Naive thymus-derived CD4-positive, alpha-beta T cell (primary cell): ENCODE data around the gene FCN3. TPM values are rescaled to one million over a fixed set of nuclear protein-coding genes. Genes with fewer than 3 reads are reported as not detected.
A peak's percentile ranks its signal among the peaks of the same experiment; 100 is the strongest.

Experiments used
- ATAC-seq: fragments of 150-1000 bp; cut with Tn5 transposase; 2 replicates; pipeline ENCODE4 v1.10.0; 2021; ENCODE audit warnings: mild to moderate bottlenecking, moderate library complexity
- CTCF ChIA-PET: fragments of 350-600 bp; sonication (Branson Sonifier 250); formaldehyde crosslinking; loops from one replicate; lab custom pipeline; 2021; ENCODE audit warnings: antibody characterized with exemption; lab: Charles Lee
- POLR2A ChIA-PET: fragments of 350-600 bp; sonication (Branson Sonifier 250); formaldehyde crosslinking; loops from one replicate; lab custom pipeline; 2021; ENCODE audit warnings: antibody characterized with exemption, inconsistent platforms; lab: Charles Lee
- DNase-seq, 9 donors: peaks; one replicate each; pipeline versions ENCODE4 v3.0.0 to v3.0.0-alpha.2; 2020 to 2022; ENCODE audit warnings: mixed read lengths in 1 of 9
- H3K27ac ChIP-seq: one replicate; pipeline ENCODE4 v1.7.0; 2013; ENCODE audit warnings: mild to moderate bottlenecking, low read depth, low read length, moderate library complexity
- H3K27me3 ChIP-seq, 2 donors: one replicate each; pipeline ENCODE4 v1.7.0; 2013; ENCODE audit warnings: low read length in 2 of 2, mild to moderate bottlenecking in 2 of 2, moderate library complexity in 2 of 2; ENCODE audit not compliant: control insufficient read depth in 2 of 2, insufficient read depth in 2 of 2
- H3K36me3 ChIP-seq, 3 experiments: 1 replicate in 2 of 3; 2 replicates in 1 of 3; pipeline ENCODE4 v1.7.0; 2013; ENCODE audit warnings: low read length in 3 of 3, mild to moderate bottlenecking in 3 of 3, moderate library complexity in 1 of 3; ENCODE audit not compliant: insufficient read depth in 3 of 3, control insufficient read depth in 2 of 3
- H3K4me1 ChIP-seq, 2 donors: one replicate each; pipeline ENCODE4 v1.7.0; 2013; ENCODE audit warnings: low read length in 2 of 2, mild to moderate bottlenecking in 2 of 2, moderate library complexity in 1 of 2; ENCODE audit not compliant: control insufficient read depth in 2 of 2, insufficient read depth in 2 of 2
- H3K4me3 ChIP-seq: 2 replicates; pipeline ENCODE4 v1.7.0; 2013; ENCODE audit warnings: mild to moderate bottlenecking, low read length
- H3K9me3 ChIP-seq, 3 experiments: 1 replicate in 2 of 3; 2 replicates in 1 of 3; pipeline ENCODE4 v1.7.0; 2013; ENCODE audit warnings: low read length in 3 of 3; ENCODE audit not compliant: control insufficient read depth in 2 of 3
- H3K27ac Mint-ChIP-seq, 9 donors: one replicate each; pipeline ENCODE4 v1.8.0; 2020 to 2022; ENCODE audit warnings: mixed read lengths in 9 of 9, mild to moderate bottlenecking in 8 of 9, moderate library complexity in 5 of 9, inconsistent platforms in 2 of 9
- H3K27me3 Mint-ChIP-seq, 5 donors: one replicate each; pipeline ENCODE4 v1.8.0; 2021 to 2022; ENCODE audit warnings: mixed read lengths in 5 of 5, mild to moderate bottlenecking in 1 of 5
- H3K36me3 Mint-ChIP-seq, 5 donors: one replicate each; pipeline ENCODE4 v1.8.0; 2020 to 2022; ENCODE audit warnings: mixed read lengths in 5 of 5, mild to moderate bottlenecking in 3 of 5, inconsistent platforms in 1 of 5
- H3K4me1 Mint-ChIP-seq, 7 donors: one replicate each; pipeline ENCODE4 v1.8.0; 2020 to 2022; ENCODE audit warnings: mixed read lengths in 7 of 7, mild to moderate bottlenecking in 3 of 7, inconsistent platforms in 1 of 7
- H3K4me3 Mint-ChIP-seq, 10 donors: one replicate each; pipeline ENCODE4 v1.8.0; 2020 to 2022; ENCODE audit warnings: mild to moderate bottlenecking in 10 of 10, mixed read lengths in 10 of 10, moderate library complexity in 6 of 10, inconsistent platforms in 2 of 10
- H3K9me3 Mint-ChIP-seq, 11 donors: one replicate each; pipeline ENCODE4 v1.8.0; 2020 to 2022; ENCODE audit warnings: mixed read lengths in 11 of 11, mild to moderate bottlenecking in 4 of 11, inconsistent platforms in 1 of 11, moderate library complexity in 1 of 11
- intact Hi-C, 2 donors: fragments of 100-400 bp; cut with micrococcal nuclease; formaldehyde crosslinking; loops; one replicate each; pipeline ENCODE4 v1.15.1; 2023
- polyA plus RNA-seq, 2 donors: library from polyadenylated mRNA; unstranded; fragments of 300-500 nt; fragmentation: Illumina TruSeq; gene quantifications; one replicate each; pipeline ENCODE4 v1.2.3, GENCODE V29; 2021
- total RNA-seq, 6 experiments: library from RNA in 5 of 6; stranded (reverse) in 5 of 6; gene quantifications; 1 replicate in 5 of 6; 2 replicates in 1 of 6; pipeline ENCODE4 v1.2.3 and lab custom pipeline; 2021 to 2026

FCN3 gene
- total and polyA plus RNA-seq, 7 experiments from 2014 or later: not detected

- DNase-seq (no peak), ATAC-seq (no peak)
- no peaks in the 10 kb centered on the region for H3K9me3 ChIP-seq
- H3K36me3 ChIP-seq: peaks cover 0 to 47% (median 8%) of the 10 kb centered on the region in 3 experiments
- H3K4me1 ChIP-seq: peaks cover 4 to 19% of the 10 kb centered on the region in 2 donors
- H3K4me1 Mint-ChIP-seq: peaks cover 5 to 45% (median 43%) of the 10 kb centered on the region in 7 donors
- H3K27ac Mint-ChIP-seq: peak overlapping the region in 8 of 9 donors; percentile 42 to 92 (median 61)
- CTCF ChIA-PET: interaction anchor here (1.2 to 3.3 kb wide), 2 partner anchors 10 to 13 kb away, joined by 4 to 21 read pairs; no protein-coding TSS in a partner anchor
- intact Hi-C loops: no loop called here
- no peaks in the 10 kb centered on the region for H3K9me3 Mint-ChIP-seq
- H3K27me3 ChIP-seq: no peaks in the 10 kb centered on the region
- H3K4me3 ChIP-seq: no peak overlapping the region
- POLR2A ChIA-PET: interaction anchor here (0.6 to 7.2 kb wide), 4 partner anchors 9 to 20 kb away, joined by 3 to 111 read pairs (median 4); no protein-coding TSS in a partner anchor
- no peak overlapping the region for H3K27ac ChIP-seq
- peaks cover 4 to 29% (median 9%) of the 10 kb centered on the region in 5 donors for H3K36me3 Mint-ChIP-seq
- H3K27me3 Mint-ChIP-seq: no peaks in the 10 kb centered on the region
- H3K4me3 Mint-ChIP-seq: peak overlapping the region in 6 of 10 donors; percentile 8 to 79 (median 36)
These were observed 28.3 kb downstream of the FCN3 start for GRCh38 chr1:27346357-27346756.

DNA sequence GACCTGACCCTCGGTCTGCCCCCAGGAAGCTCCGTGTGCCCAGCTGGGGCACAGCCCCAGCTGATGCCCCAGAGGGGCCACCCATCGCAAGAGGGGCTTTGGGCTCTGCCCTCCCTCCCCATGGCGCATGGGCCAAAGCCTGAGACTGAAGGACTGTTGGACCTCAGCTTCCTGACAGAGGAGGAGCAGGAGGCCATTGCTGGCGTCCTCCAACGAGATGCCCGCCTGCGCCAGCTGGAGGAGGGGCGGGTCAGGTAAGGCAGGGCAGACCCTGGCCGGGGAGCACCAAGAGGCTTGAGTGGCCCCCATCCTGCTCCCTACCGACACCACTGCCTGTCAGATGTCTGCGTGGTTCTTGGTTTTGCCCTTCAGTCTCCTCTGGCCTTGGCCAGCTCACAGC, 29.4 kb downstream of the FCN3 start:
- no peaks in the 10 kb centered on the region for H3K27me3 ChIP-seq
- POLR2A ChIA-PET: interaction anchor here (0.6 to 7.2 kb wide), 4 partner anchors 10 to 210 kb away, joined by 3 to 111 read pairs (median 17); partner anchors contain the start of genes MAP3K6 and TMEM222
- intact Hi-C loops: no loop called here
- peaks cover 0 to under 1% (median 0%) of the 10 kb centered on the region in 11 donors for H3K9me3 Mint-ChIP-seq
- H3K36me3 Mint-ChIP-seq: peaks cover 4 to 29% (median 9%) of the 10 kb centered on the region in 5 donors
- H3K4me3 ChIP-seq: no peak overlapping the region
- peaks cover 11 to 27% of the 10 kb centered on the region in 2 donors for H3K4me1 ChIP-seq
- peak overlapping the region in 3 of 9 donors; percentile 72 to 85 (median 76) for H3K27ac Mint-ChIP-seq
- H3K4me3 Mint-ChIP-seq: peak overlapping the region in 7 of 10 donors; percentile 35 to 85 (median 78)
- peaks cover 0 to 36% (median 4%) of the 10 kb centered on the region in 3 experiments for H3K36me3 ChIP-seq
- ATAC-seq (no peak), DNase-seq (no peak)
- H3K9me3 ChIP-seq: no peaks in the 10 kb centered on the region
- CTCF ChIA-PET: interaction anchor here (0.6 to 3.3 kb wide), 6 partner anchors 9 to 1497 kb away, joined by 3 to 21 read pairs (median 4); no protein-coding TSS in a partner anchor
- H3K4me1 Mint-ChIP-seq: peaks cover 5 to 54% (median 50%) of the 10 kb centered on the region in 7 donors
- no peaks in the 10 kb centered on the region for H3K27me3 Mint-ChIP-seq
- peak overlapping the region; percentile 1 for H3K27ac ChIP-seq

- H3K27me3 ChIP-seq: no peaks in the 10 kb centered on the region
- peak overlapping the region; percentile 87 for H3K27ac ChIP-seq
- DNase-seq: no peak
- Mint-ChIP-seq H3K36me3 (peaks cover 4 to 29% (median 9%) of the 10 kb centered on the region in 5 donors), H3K4me1 (peaks cover 22 to 71% (median 62%) of the 10 kb centered on the region in 7 donors), H3K4me3 (peak overlapping the region; percentile 91 to 100 (median 96)), H3K27me3 (no peaks in the 10 kb centered on the region), H3K9me3 (peaks cover 0 to 4% (median 0%) of the 10 kb centered on the region in 11 donors), H3K27ac (peak overlapping the region; percentile 86 to 98 (median 94))
- CTCF ChIA-PET: interaction anchor here (0.7 to 1.3 kb wide), 5 partner anchors 12 to 263 kb away, joined by 3 to 10 read pairs (median 3); no protein-coding TSS in a partner anchor
- H3K36me3 ChIP-seq: peaks cover 0 to 27% (median 3%) of the 10 kb centered on the region in 3 experiments
- H3K4me1 ChIP-seq: peaks cover 11 to 29% of the 10 kb centered on the region in 2 donors
- H3K9me3 ChIP-seq: no peaks in the 10 kb centered on the region
- POLR2A ChIA-PET: interaction anchor here (0.6 to 7.2 kb wide), 6 partner anchors 11 to 1340 kb away, joined by 3 to 111 read pairs (median 10); partner anchors contain the start of gene TMEM222
- intact Hi-C loops: loop anchor here (1.0 to 5.0 kb wide), 7 partner anchors 11 to 1209 kb away; partner anchors contain the start of genes MAP3K6 (in 1 of the 2), TMEM222 (in 1 of the 2) and TRNAU1AP (in 1 of the 2)
- ATAC-seq: no peak
- peak overlapping the region; percentile 85 for H3K4me3 ChIP-seq
These were observed 31.0 kb downstream of the FCN3 start for GRCh38 chr1:27343639-27344025.

DNA sequence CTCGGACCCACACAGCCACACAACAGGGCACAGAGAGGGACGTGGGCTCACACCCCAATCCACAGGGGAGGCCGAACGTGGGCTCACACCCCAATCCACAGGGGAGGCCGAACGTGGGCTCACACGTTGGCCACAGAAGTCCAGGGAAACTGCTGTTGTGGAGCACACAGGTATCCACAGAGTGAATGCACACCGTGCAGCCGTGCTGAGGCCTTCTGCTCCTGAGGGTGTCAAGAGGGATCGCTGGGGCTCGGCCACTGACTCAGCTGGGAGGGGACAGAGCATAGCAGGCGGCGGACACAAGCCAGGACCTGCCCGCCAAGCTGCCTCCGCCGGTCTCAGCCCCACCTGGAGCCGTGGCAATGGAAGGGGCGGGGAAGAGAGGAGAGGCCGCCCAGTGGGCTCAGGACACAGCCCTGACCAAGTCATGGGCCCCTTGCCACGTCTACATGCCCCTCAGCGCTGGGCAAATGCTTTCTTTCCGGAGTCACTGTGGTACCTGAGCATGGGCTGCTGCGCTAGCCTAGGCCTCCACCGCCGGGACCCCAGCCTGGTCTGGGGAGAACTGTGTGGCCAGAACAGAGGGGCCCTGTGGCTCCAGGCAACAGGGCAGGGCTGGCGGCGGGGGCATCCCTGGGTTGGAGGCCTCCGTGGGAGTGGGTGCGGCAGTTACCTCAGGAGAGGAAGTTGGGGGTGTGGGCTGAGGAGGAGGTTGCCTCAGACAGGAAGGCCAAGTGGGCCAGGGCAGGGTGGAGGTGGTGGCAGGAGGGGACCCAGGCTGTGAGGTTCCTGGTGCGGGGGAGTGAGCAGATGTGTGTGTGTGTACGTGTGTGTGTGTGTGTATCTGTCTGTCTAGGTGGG, 31.6 kb downstream of the FCN3 start:
- intact Hi-C loops: loop anchor here (1.0 to 5.0 kb wide), 7 partner anchors 11 to 1209 kb away; partner anchors contain the start of genes TMEM222 (in 2 of the 2), MAP3K6 (in 1 of the 2) and TRNAU1AP (in 1 of the 2)
- CTCF ChIA-PET: interaction anchor here (0.7 to 2.8 kb wide), 12 partner anchors 10 to 263 kb away, joined by 3 to 23 read pairs (median 4); no protein-coding TSS in a partner anchor
- H3K4me1 ChIP-seq: peaks cover 11 to 29% of the 10 kb centered on the region in 2 donors

DNA sequence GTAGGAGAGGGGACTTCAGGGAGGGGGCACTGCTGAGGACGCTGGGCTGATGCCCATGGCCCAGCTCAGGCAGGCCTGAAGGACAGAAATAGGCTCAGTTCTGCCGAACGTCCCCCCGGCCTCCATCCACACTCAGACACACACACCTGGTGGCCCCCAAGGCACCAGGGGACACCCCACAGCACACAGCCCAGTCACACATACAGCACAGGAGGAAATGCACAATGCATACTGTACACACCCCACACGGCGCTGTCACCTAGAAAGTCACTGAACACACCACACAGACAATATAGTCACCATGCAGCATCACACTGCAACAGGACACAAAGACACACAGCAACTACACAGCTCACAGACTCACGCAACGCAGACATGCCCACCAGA, 32.2 kb downstream of the FCN3 start:
- peak overlapping the region; percentile 87 for H3K27ac ChIP-seq
- H3K4me1 ChIP-seq: peaks cover 11 to 29% of the 10 kb centered on the region in 2 donors
- peak overlapping the region; percentile 91 to 100 (median 96) for H3K4me3 Mint-ChIP-seq
- no peaks in the 10 kb centered on the region for H3K27me3 ChIP-seq
- H3K36me3 ChIP-seq: peaks cover 0 to 20% (median 3%) of the 10 kb centered on the region in 3 experiments
- ChIA-PET CTCF (interaction anchor here (0.5 to 2.8 kb wide), 11 partner anchors 10 to 892 kb away, joined by 3 to 23 read pairs (median 4); partner anchors contain the start of gene IFI6), POLR2A (interaction anchor here (0.7 to 7.2 kb wide), 11 partner anchors 9 to 870 kb away, joined by 3 to 111 read pairs (median 4); partner anchors contain the start of genes HMGN2 and TMEM222)
- H3K9me3 ChIP-seq: no peaks in the 10 kb centered on the region
- H3K4me1 Mint-ChIP-seq: peaks cover 22 to 68% (median 57%) of the 10 kb centered on the region in 7 donors
- intact Hi-C loops: loop anchor here (1.0 to 5.0 kb wide), 5 partner anchors 15 to 1210 kb away; partner anchors contain the start of genes MAP3K6 (in 1 of the 2), TMEM222 (in 1 of the 2) and TRNAU1AP (in 1 of the 2)
- peak overlapping the region; percentile 86 to 98 (median 94) for H3K27ac Mint-ChIP-seq
- H3K27me3 Mint-ChIP-seq: no peaks in the 10 kb centered on the region
- peaks cover 0 to 4% (median 0%) of the 10 kb centered on the region in 11 donors for H3K9me3 Mint-ChIP-seq
- peaks cover 4 to 23% (median 9%) of the 10 kb centered on the region in 5 donors for H3K36me3 Mint-ChIP-seq
- DNase-seq (peak in 4 of 9 donors; percentile 30 to 40 (median 34)), ATAC-seq (peak; percentile 44)
- H3K4me3 ChIP-seq: peak overlapping the region; percentile 85

More for the DNA sequence above, 31.6 kb downstream of the FCN3 start:
- peak; percentile 47 to 84 (median 80) for DNase-seq
- Histone ChIP-seq H3K27ac (peak overlapping the region; percentile 87), H3K4me3 (peak overlapping the region; percentile 85), H3K9me3 (no peaks in the 10 kb centered on the region), H3K36me3 (peaks cover 0 to 26% (median 3%) of the 10 kb centered on the region in 3 experiments), H3K27me3 (no peaks in the 10 kb centered on the region)
- peak; percentile 87 for ATAC-seq
- Mint-ChIP-seq H3K4me3 (peak overlapping the region; percentile 91 to 100 (median 96)), H3K4me1 (peaks cover 22 to 71% (median 60%) of the 10 kb centered on the region in 7 donors), H3K9me3 (peaks cover 0 to 4% (median 0%) of the 10 kb centered on the region in 11 donors), H3K27ac (peak overlapping the region; percentile 86 to 98 (median 94)), H3K27me3 (no peaks in the 10 kb centered on the region), H3K36me3 (peaks cover 4 to 27% (median 9%) of the 10 kb centered on the region in 5 donors)
- POLR2A ChIA-PET: interaction anchor here (0.5 to 7.2 kb wide), 9 partner anchors 10 to 1163 kb away, joined by 3 to 111 read pairs (median 5); partner anchors contain the start of genes HMGN2 and TMEM222
